HG03378 (cell line): ENCODE results near the gene TTC22.

Experiments used
- ATAC-seq: cut with Tn5 transposase; IDR thresholded peaks from one replicate; pipeline ENCODE4 v1.9.1; 2021; ENCODE audit warnings: mild to moderate bottlenecking, moderate library complexity; ENCODE audit not compliant: unreplicated experiment

The TTC22 gene

DNA sequence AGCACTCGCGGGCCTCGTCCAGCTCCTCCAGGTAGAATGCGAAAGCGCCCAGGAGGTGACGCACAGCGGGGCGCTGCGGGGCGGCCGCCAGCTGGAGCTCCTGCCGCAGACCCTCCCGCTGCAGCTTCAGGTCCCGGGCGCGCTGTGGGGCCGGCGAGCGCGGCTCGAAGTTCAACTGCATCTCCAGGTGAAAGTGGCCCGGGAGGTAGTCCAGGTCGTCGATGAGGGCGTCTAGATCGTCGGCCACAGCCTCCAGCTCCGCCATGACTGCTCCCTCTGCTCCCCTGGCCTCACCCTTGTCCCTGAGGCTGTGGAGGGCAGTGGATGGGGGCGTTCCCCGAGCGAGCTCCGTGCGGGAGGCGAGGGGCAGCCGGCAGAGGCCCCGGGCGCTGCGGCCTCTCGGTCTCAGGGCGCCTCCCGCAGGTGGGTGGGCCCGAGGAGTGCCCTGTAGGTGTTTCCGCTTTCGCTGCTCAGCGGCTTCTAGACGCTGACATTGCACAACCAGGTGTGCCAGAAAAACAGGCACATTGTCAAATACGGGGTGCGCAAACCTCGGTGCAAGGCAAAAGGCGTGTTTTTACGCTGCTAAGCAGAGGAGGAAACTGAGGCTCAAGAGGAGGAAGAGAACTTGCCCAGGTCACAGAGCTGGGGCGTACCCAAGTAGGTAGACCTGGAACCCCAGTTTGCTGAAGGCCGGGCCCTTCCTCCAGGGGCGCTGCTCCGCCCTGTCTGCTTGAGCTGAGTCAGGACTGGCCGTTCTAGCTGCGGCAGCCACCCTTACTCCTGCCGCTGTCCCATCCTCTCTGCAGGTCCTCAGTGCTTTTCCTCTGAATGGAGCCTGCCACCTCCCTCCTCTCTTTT, at the start of gene TTC22:
Gene TTC22 (minus strand): TSS at position 425 of the 861 bp plus-strand sequence. CDS start 160 bp downstream, at position 265.
- peak; percentile 67 for ATAC-seq

DNA sequence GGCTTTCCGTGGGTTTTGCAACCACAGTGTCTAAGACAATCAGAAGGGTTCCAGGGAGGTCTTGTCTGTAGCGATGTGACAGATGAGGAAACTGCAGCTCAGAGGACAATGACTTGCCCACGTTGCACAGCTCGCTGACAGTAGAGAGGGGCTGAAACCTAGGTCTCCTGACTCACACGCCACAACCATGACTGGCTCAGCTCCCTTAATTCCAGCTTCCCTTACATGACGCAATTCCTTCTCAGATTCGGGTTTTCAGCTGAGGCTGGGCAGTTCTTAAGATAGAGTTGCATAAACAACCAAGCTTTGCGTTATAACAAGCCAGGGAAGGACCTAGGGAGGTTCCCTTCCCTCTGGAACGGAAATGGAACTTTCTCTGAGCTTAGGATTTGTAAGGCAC, 49.6 kb upstream of the TTC22 start:
- ATAC-seq = no peak

DNA sequence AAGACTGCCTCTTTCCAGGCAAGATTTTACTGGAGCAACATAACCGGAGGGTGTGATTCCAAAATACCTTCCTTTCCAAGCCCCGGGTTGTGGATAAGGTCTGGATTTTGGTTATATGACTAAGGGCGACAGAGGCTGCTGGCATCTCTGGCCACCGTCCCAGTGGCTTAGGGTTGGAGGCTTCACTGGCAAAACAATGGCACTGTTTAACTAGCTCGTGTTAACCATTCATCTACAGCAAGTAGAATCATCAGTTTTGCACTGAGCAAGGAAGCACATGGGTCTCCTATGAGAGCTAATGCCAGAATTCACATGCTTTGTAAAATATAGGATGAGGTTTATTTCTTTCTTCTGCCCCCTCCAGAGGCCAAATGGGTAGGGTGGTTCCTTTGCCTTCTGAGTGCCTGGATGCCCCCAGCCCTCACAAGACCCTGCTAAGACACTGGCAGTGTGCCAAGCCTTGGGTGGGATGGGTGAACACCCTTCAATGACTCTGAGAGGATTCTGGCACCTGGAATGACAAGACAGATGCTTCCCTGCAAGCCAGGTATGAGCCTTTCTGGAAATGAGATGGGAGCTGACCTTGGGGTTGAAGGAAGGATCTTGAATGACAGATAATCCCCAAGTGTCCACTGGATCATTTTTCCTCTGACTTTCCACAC, 49.1 kb upstream of the TTC22 start:
- no peak for ATAC-seq

DNA sequence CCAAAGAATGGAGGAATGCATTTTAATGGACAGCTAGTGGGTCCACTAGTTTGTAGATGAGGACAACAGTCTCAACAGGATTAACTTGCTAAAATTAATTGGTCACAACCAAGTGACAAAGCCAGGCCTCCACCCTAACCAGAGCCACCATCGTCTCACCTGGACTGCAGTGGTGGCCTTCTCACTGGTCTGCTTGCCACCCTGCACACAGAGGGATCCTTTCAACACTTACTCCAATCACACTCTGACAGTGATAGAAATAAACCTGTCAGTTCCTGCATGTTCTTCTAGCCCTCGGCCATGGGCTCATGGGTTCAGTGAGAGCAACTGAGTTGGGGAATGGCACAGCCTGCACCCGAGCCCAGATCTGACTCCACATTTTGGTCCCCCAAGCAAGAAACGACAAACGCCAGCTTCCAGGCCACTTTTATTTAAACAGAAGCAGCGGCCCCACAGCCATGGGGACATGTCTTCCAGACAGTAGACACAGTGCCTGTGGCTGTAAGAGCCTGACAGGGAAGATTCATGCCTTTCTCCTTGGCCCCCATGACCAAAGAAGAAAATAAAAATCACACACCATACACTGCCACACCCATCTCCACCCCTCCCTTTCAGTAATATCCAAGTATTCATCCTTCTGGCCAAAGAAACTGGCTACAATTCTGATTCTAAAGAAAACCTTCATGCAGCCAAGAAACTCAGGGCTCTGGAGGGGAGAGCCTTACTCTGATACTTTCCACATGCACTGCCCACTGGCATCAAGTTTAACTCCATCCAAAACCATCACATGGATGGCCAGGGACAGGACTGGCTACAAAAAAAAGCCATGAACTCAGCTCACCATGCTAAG, 48.3 kb upstream of the TTC22 start:
- ATAC-seq = no peak

DNA sequence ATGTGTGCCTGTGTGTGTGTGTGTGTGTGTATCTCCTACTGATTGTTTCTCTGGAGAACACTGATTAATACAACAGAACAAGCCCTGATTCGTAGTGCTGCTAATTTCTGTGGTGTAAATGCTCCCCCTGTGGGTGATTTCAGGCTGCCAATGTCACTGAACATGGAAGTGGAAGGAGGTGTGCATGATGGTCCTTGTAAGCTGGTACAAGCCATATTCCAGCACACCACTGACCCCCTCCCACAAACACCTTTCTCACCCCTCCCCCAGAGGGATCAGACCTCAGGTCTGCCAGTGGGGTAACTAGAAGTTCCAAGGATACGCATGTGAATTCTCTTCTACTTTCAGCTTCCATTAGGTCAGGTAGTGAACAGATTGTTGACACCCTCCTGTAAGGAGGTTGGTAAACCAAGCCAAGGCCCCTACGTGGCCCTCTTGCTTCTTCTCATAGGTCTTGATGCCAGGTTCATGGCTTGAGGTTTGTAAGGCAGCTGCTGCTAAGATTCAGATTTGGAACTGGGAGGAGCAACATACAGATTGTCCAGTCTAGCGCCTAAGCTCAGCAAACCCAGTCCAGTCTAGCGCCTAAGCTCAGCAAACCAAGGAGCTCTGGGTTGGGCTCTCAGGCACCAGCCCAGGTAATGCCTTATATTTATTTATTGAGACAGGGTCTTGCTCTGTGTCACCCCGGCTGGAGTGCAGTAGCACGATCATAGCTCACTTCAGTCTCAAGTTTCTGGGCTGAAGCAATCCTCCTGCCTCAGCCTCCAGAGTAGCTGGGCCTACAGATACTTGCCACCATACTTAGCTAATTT, 47.2 kb upstream of the TTC22 start:
- no peak for ATAC-seq

DNA sequence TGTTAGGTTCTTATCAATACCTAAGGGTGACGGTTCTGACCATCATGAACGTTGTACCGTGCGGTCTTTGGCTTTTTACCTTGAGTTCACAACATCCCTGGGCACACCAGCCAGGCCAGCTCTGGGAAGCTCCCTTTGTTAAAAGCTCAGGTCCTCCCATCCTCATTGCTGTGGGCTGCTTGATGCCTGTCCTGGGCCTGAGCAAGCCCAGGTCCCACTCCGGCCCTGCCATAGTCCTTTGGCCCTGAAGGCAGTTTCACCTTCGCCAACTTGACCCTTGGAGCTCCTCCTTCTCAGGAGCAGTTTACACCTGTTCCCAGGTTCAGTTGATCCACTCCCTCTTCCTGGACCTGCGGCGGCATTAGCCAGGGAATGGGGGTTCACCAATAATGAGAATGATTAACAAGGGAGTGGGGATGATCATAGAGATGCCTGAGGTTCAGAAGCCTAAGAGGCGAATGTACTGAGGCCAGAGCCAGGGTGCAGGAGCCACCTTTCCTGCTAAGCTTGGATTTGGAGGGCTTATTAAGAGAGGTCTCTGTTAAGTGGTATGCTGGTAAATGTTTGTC, 45.7 kb upstream of the TTC22 start:
- no peak for ATAC-seq

DNA sequence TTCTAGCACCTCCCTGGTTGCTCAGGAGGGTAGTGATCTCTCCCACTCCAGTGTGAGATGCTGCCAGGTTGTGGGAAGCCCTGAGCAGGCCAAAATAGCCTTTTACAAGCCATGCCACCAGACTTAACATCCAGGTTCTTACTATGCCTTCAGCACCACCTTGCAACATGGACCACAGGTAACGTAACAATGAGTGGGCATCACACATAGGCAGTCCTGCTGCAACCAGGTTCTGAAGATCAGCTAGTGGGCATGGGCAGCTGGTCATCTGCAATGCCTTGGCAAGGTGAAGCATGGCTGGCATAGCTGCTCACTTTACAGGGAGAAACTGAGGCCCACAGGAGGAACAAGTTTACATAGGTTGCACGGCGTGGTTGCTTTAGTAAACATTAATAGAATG, 45.2 kb upstream of the TTC22 start:
- no peak for ATAC-seq

DNA sequence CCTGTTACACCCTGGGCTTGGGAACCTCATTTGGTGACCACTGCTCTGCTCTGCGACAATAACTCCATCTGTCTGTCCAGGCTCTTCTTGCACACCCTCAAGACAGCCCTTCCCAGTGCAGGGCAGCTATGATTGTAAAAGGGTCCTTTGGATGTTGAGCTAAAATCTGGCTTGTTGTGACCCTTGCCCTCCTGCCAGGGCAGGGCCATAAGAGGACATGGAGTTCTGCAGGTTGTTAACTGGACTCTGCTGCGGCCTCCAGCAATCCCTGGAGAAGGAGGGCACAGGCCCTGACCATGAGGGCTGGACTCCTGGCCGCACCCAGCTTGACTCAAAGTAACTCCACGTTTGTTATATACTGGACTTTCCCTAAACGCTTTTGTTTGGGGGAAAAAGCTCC, 44.6 kb upstream of the TTC22 start:
- no peak for ATAC-seq

DNA sequence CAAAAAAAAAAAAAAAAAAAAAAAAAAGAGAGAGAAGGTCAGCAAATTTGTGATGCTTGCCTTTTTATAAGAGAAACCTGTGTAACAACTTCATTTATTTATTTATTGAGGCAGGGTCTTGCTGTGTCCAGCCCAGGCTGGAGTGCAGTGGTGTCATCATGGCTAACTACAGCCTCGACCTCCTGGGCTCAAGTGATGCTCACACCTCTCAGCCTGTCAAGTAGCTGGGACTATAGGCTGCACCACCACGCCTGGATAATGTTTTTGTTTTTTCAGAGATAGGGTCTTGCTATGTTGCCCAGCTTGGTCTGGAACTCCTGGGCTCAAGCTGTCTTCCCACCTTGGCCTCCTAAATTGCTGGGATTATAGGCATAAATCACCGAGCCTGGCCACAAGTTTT, 43.4 kb upstream of the TTC22 start:
- no peak for ATAC-seq

DNA sequence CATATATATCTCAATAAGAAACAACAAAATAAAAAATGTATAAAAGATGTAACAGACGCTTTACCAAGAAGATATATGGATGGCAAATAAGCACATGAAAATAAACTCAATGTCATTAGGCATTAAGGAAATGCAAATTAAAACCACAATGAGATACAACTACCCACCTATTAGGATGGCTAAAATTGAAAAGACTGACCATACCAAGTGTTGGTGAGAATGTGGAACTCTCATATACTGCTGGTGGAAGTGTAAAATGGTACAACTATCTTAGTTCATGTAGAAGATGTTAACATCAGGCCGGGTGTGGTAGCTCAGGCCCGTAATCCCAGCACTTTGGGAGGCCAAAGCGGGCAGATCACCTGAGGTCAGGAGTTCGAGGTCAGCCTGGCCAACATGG, 42.3 kb upstream of the TTC22 start:
- no peak for ATAC-seq

DNA sequence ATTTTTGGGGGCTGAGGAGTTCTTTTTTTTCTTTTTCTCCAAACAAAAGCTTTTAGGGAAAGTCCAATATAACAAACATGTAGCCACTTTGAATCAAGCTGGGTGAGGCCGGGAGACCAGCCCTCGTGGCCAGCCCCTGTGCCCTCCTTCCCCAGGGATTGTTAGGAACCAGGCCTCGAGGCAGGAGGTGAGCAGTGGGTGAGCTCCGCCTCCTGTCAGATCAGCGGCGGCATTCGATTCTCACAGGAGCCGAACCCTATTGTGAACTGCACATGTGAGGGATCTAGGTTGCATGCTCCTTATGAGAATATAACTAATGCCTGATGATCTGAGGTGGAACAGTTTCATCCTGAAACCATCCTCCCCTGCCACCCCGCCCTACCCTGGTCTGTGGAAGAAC, 41.8 kb upstream of the TTC22 start:
- no peak for ATAC-seq

DNA sequence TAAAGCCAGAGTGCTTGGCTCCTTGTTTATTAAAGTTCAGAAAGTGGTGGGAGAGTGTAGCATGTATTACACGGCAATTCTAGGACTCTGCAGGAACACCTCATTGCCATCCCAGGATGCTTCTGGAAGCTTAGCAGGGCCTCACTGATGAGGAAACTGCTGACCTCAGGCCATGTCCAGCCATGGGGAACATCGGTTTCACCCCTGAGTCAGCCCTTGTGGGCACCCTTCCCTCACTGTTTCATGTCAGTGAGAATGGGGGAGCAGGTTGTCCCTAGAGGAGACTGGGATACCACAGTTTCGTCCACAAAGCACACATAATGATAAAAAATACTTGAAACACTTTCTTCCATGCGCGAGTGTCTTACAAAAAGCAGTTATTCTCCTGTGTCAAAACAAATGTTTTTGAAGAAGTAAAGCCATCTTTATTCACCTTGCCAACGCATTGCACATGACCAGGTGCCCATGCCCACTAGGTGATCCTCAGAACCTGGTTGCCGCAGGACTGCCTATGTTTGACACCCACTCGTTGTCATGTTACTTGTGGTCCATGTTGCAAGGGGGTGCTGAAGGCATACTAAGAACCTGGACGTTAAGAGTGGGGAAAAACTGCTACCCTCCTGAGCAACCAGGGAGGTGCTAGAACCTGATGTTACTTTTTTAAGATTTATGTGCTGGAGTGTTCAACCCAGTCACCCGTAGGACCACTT, 41.2 kb upstream of the TTC22 start:
- ATAC-seq = no peak

DNA sequence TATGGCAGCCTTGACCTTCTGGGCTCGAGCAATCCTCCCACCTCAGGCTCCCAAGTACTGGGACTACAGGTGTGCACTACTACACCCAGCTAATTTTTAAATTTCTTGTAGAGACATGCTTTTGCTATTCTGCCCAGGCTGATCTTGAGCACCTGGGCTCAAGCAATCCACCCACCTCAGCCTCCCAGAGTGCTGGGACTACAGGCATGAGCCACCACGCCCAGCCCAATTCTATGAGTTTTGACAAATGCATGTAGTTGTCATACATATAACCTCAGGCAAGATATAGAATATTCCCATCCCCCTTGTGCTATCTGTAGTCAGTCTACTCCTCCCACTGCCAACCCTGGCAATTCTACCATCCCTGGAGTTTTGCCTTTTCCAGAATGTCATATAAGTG, 38.7 kb upstream of the TTC22 start:
- no peak for ATAC-seq

DNA sequence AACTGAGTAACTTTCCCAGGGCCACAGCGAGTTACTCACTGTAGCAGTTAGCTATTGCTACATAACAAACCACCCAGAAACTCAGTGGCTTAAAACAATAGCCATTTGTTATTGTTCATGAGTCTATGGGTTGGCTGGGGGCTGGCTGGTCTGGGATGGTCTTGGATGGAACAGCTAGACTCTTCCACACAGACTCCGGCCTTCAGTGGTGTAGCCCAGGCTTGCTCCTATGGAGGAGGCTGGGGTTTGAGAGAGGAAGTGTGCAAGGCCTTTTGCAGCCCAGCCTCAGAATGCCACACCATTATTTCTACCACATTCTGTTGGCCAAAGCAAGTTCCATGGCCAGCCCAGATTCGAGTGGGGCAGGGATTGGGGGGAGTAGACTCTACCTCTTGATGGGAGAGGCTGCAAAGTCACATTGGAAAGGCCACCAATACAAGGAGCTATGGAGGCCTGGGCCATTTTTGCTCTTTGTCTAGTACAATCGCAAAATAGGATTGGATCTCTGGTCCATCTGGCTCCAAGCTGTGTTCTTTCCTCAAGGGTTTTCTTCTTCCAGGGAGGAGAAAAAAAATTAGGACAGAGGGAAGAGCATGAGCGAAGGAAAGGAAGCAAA, 37.5 kb upstream of the TTC22 start:
- ATAC-seq = no peak

DNA sequence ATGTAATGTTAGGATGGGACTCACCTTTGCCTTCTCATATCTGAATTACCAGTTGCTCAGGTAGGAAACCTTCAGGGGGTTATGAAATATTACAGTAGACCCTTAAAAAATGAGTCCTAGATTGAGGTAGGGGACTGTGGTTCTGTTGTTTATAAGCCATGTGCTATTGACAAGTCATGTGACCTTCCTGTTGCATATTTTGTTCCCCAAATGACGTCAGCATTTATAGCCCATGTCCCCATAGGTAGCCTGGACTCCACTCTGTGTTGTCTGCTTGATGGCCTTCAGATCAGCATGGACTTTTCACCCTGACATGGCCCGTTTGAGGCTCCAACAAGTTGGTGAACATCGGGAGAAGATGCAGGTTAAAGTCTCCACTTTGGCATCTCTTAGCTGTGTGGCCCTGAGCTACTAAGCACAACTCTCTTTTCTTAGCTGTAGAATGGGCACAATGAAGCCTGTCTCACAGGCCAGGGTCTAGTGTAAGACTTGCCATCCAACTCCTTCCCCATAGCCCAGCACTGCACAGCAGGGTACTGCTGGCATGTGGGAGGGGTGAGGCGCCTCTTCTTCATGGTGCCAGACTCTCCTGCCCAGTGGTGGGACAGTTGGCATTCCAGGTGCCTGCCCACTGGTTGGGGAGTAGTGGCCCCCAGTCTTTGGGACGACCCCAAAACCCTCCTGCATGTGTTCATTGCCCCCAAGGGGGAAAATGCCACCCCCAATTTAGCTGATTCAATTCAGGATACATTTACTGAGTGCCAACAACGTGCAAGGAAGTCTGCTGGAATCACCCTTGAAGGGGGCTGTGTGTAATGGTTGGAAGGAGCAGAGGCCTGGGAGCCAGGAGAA, 36.1 kb upstream of the TTC22 start:
- no peak for ATAC-seq

DNA sequence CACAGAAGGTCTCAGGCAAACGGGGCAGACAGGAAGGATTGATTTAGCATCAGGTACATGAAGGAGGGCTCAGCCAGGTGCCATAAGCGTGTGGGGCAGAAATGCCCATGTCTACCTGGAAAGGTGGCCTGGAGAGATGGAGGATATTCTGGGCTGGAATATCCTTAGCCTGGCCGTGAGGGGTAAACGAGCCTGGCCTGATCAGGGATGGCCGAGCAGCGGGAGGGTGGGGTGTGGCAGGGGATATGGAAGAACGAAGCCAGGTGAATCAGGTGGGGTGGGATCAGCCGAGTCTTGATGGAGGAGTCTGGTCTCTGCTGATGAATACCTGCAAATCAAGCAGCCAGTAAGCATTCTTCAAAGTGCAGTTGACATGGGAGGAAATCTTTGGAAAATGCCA, 35.5 kb upstream of the TTC22 start:
- ATAC-seq = no peak

DNA sequence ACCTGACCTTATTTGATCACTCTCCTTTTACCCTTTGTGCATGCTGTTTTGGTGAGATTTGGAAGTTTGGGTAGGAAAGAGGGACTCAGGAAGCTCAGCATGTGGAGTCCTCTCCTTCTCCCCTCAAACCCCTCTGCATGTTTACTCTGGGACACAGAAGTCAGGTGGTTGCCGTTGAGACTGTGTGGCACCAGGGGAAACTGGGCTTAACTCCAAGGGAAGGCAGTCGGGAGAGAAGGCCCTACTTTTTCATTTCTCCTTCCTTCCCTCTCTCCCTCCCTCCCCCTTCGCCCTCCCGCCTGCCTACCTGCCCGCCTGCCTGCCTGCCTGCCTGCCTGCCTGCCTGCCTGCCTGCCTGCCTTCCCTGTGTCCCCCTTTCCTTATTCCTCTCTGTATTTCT, 34.8 kb upstream of the TTC22 start:
- no peak for ATAC-seq

DNA sequence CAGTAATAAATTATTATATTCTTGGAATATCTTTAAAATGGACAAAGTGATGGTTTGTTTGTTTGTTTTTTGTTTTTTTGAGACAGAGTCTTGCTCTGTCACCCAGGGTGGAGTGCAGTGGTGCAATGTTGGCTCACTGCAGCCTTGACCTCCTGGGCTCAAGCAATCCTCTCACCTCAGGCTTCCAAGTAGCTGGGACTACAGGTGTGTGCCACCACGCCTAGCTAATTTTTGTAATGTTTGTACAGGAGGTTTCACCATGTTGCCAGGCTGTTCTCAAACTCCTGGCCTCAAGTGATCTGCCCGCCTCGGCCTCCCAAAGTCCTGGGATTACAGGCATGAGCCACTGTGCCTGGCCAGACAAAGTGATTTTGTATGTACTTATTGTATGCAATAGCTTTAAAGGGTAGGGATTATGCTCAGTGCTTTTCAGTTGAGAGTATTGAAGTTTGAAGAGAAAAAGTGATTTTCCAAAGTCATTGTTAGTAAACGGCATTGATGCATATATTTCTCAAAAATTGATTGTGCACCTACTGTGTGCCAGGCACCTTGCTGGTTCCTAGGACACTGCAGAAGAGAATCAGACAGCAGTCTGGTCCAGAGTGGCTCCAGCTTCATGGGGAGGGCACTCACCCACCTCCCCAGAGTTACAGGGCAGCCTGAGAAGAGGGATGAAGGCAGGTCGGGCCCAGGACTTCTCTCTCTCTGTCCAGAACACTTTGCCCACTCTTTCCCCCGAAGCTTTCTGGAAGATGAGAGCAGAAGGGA, 34.2 kb upstream of the TTC22 start:
- no peak for ATAC-seq
